Mesodermal cell (in vitro differentiated cells): ENCODE results near the gene CD300LG. TPM values are rescaled to one million over a fixed set of nuclear protein-coding genes. Genes with fewer than 3 reads are reported as not detected.
"Not testable (repeated sequence)": the region's sequence is repeated elsewhere in the genome, so short reads cannot be mapped to it uniquely, and the experiment has no call there.

Experiments
- H3K27ac ChIP-seq: 2 replicates; pipeline ENCODE4 v1.7.0; 2013; ENCODE audit warnings: mild to moderate bottlenecking, low read depth, low read length, moderate library complexity; ENCODE audit not compliant: severe bottlenecking
- H3K36me3 ChIP-seq: 2 replicates; pipeline ENCODE4 v1.7.1; 2013; ENCODE audit warnings: mild to moderate bottlenecking, low read length, moderate library complexity; ENCODE audit not compliant: control insufficient read depth, insufficient read depth
- H3K4me1 ChIP-seq: one replicate; pipeline ENCODE4 v1.7.1; 2013; ENCODE audit warnings: mild to moderate bottlenecking, low read length; ENCODE audit not compliant: insufficient read depth, control insufficient read depth, poor library complexity, severe bottlenecking
- H3K4me3 ChIP-seq: 2 replicates; pipeline ENCODE4 v1.7.0; 2013; ENCODE audit warnings: low read length, control low read depth, mild to moderate bottlenecking; ENCODE audit not compliant: insufficient read depth, poor library complexity, severe bottlenecking; ENCODE audit errors: extremely low read depth
- H3K9me3 ChIP-seq: 2 replicates; pipeline ENCODE4 v1.7.1; 2013; ENCODE audit warnings: mild to moderate bottlenecking, low read length, moderate library complexity; ENCODE audit not compliant: control insufficient read depth
- WGBS, 2 experiments: methylation state at CpG; one replicate each; pipeline ENCODE4 v1.1.5; 2013; ENCODE audit warnings: missing lambda C conversion rate in 2 of 2; ENCODE audit not compliant: insufficient coverage in 2 of 2; 5-methylcytosine and 5-hydroxymethylcytosine counted together
- polyA plus RNA-seq, 2 experiments: library from polyadenylated mRNA; stranded (reverse); fragments of 50-300 nt; gene quantifications; one replicate each; pipeline ENCODE4 v1.2.3, GENCODE V29; 2013

Gene CD300LG, protein sequence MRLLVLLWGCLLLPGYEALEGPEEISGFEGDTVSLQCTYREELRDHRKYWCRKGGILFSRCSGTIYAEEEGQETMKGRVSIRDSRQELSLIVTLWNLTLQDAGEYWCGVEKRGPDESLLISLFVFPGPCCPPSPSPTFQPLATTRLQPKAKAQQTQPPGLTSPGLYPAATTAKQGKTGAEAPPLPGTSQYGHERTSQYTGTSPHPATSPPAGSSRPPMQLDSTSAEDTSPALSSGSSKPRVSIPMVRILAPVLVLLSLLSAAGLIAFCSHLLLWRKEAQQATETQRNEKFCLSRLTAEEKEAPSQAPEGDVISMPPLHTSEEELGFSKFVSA
- 2.4 TPM for polyA plus RNA-seq (2013, experiment 1 of 2)
- 1.3 TPM for polyA plus RNA-seq (2013, experiment 2 of 2)

DNA sequence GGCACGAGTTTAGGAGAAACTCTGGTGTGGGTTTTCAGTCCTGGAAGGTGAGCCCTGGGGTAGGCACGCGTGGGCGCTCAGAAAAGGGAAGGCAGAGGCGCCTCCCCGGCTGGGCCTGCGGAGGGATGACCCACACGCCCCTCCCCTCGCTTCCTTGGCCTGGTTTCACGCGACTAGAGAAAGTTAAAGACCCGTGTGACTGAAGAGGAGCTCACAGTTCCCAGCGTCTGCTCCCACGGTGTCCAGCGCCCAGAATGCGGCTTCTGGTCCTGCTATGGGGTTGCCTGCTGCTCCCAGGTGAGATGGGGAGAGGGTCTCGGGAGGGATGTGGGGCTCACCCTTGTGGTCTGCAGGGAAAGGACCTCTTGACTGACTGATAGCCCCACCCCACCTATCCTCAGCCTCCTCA, at the start of gene CD300LG:
CD300LG (plus strand) TSS at position 214 of the 409 bp plus-strand sequence; CDS start at position 255, 41 bp downstream.
- no peak within 1 kb of the TSS for H3K27ac ChIP-seq
- WGBS, 2 experiments: 55% methylated on average over 15 to 16 of the region's 17 CpGs
- no peaks in the 10 kb centered on the region for H3K36me3 ChIP-seq
- H3K9me3 ChIP-seq: no peaks in the 10 kb centered on the region
- no peaks in the 10 kb centered on the region for H3K4me1 ChIP-seq
- no peak within 1 kb of the TSS for H3K4me3 ChIP-seq

DNA sequence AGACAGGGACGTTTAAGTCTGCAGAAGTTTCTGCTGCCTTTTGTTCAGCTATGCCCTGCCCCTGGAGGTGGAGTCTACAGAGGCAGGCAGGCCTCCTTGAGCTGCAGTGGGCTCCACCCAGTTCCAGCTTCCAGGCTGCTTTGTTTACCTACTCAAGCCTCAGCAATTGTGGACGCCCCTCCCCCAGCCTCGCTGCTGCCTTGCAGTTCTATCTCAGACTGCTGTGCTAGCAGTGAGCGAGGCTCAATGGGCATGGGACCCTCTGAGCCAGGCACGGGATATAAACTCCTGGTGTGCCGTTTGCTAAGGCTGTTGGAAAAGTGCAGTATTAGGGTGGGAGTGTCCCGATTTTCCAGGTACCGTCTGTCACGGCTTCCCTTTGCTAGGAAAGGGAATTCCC, 49.0 kb upstream of the CD300LG start:
- 88 to 98% methylated on average over 8 of the region's 9 CpGs for WGBS, 2 experiments
- not testable (repeated sequence) for H3K4me1 ChIP-seq, H3K36me3 ChIP-seq, H3K27ac ChIP-seq, H3K4me3 ChIP-seq, H3K9me3 ChIP-seq

DNA sequence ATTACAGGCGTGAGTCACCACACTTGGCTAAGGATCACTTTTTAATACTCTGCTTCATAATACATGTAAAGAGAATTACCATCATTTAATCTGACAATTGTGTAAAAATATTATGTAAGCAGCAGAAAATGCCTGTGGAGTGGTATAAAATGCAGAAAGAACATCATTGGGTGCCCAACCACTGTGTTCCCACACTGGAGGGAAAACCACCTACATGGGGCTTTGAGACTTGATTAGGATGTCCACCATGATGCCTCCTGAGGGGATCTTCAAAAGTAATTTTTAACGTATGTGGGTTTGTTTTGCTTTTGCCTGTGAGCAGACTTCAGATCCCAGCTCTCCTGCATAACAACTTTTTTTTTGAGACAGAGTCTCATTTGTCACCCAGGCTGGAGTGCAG, 47.9 kb upstream of the CD300LG start:
- WGBS, 2 experiments: 100% methylated on average over 1 of the region's 2 CpGs
- H3K9me3 ChIP-seq: peaks cover 3% of the 10 kb centered on the region
- H3K27ac ChIP-seq: no peak overlapping the region
- no peaks in the 10 kb centered on the region for H3K4me1 ChIP-seq
- H3K36me3 ChIP-seq: no peaks in the 10 kb centered on the region
- no peak overlapping the region for H3K4me3 ChIP-seq

DNA sequence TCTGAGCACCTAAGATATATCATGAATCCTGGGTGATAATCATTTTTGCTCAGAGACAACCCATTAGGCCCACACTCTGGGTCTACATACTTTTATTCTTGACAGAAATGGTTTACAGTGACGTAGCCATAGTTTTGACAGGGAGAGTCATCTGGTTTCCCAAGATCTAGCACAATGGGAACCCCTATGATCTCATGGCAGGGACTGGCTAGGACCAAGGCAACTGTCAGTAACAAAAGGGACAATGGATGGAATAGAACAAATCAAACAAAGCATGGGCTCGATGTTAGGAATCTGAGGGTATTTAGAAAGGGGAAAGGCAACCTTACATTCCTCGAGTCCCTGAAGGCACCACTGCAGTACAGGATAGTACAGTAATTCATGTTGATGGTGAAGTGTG, 46.2 kb upstream of the CD300LG start:
- no peaks in the 10 kb centered on the region for H3K4me1 ChIP-seq
- no peak overlapping the region for H3K4me3 ChIP-seq
- WGBS, 2 experiments: 84 to 100% methylated on average over 3 of the region's 3 CpGs
- no peaks in the 10 kb centered on the region for H3K36me3 ChIP-seq
- no peak overlapping the region for H3K27ac ChIP-seq
- H3K9me3 ChIP-seq: peaks cover 3% of the 10 kb centered on the region

DNA sequence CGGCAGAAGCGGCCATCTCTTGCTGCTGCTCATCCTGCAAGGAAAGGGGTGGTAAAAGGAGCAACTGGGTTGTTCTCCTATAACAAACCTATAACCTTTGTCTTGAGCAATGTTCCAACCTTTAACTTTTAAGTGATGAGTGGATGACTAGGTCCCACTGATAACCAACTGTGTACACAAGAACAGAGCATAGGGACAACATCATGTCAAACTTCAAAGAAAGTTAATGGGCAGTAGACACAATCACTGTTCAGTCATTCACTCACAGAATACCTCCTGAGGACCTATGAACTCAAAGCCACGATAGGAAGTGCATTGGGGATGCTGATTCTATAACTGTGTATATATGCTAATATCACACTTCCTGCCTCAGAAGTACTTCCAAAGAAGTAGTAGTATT, 45.1 kb upstream of the CD300LG start:
- H3K4me1 ChIP-seq: no peaks in the 10 kb centered on the region
- H3K27ac ChIP-seq: no peak overlapping the region
- no peaks in the 10 kb centered on the region for H3K36me3 ChIP-seq
- no peak overlapping the region for H3K4me3 ChIP-seq
- WGBS, 2 experiments: 100% methylated on average over 2 of the region's 3 CpGs
- peaks cover 3% of the 10 kb centered on the region for H3K9me3 ChIP-seq

DNA sequence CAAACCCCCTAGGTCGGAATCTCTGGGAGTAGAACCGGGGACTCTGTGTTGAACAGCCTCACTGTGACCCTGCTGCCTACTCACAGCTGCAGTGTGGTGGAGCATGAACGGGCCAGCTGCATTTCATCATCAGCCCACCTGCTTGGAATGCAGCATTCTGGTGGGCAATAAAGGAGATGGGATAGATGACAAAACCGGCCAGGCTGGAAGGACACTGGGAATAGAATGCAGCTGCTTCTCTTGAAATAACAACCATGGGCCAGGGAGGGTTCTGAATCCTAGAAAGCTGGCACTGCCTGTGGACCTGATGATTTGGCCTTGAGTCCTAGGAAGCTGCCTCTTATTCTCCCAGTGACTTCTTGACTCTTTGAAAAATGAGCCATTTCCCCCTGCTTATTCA, 43.2 kb upstream of the CD300LG start:
- Histone ChIP-seq H3K36me3 (peaks cover 5% of the 10 kb centered on the region), H3K4me3 (no peak overlapping the region), H3K9me3 (no peaks in the 10 kb centered on the region), H3K27ac (no peak overlapping the region), H3K4me1 (peaks cover 4% of the 10 kb centered on the region)
- 40 to 57% methylated on average over 4 of the region's 4 CpGs for WGBS, 2 experiments

DNA sequence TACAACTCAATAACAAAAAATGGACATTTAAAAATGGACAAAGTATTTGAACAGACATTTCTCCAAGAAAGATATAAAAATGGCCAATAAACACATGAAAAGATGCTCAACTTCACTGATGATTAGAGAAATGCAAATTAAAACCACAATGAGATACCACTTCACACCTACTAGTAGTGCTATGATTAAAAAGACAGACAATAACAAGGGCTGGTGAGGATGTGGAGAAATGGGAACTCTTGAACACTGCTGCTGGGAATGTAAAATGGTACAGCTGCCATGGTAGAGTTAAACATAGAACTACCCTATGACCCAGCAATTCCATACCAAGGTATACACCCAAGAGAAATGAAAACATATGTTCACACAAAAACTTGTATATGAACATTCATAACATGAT, 41.9 kb upstream of the CD300LG start:
- Histone ChIP-seq H3K9me3 (no peaks in the 10 kb centered on the region), H3K27ac (no peak overlapping the region), H3K4me1 (peaks cover 4% of the 10 kb centered on the region), H3K4me3 (no peak overlapping the region), H3K36me3 (peaks cover 6% of the 10 kb centered on the region)

DNA sequence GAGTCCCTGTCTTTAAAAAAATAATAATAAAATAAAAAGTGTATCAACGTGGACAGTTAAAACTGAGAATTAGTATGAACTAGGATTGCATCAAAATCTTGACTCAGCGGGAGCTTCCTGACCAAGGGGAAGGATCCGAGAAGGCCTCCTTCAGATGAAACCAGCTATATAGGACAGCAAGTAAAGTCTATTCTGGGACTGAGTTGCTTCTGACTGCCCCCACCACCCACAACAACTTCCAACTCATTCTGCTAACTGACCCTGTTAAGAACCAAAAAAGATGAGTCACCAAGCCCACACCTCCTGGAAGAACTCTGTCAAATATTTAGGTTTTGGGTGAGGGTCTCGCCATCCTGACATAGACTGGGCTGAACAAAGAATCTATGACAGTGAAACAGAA, 38.9 kb upstream of the CD300LG start:
- WGBS, 2 experiments: 100% methylated on average over 2 of the region's 4 CpGs
- Histone ChIP-seq H3K4me1 (peaks cover 4% of the 10 kb centered on the region), H3K27ac (no peak overlapping the region), H3K4me3 (no peak overlapping the region), H3K36me3 (peaks cover 14% of the 10 kb centered on the region), H3K9me3 (no peaks in the 10 kb centered on the region)

DNA sequence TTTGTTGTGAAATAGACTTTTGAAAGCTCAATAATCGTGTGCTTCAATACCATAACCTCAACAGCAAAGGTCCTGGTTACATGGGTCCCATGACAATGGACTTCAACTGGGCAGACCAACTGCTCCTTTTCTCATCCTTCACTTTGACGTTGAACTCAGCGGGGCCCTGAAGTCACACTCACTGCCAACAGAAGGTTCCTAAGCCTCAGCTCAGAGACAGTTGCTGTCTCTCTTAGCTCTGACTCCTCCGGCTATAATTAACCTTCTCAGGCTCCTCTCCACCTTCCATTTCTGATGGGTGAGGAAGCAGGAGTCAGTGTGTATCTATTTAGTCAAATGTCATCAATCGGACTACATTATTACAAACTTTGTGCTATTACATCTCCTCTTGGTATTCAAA, 37.9 kb upstream of the CD300LG start:
- no peaks in the 10 kb centered on the region for H3K9me3 ChIP-seq
- WGBS, 2 experiments: 83% methylated on average over 3 of the region's 5 CpGs; no CpG with 5 or more reads in 1 of the 2 experiments
- H3K4me3 ChIP-seq: no peak overlapping the region
- no peak overlapping the region for H3K27ac ChIP-seq
- peaks cover 7% of the 10 kb centered on the region for H3K4me1 ChIP-seq
- H3K36me3 ChIP-seq: peaks cover 14% of the 10 kb centered on the region

DNA sequence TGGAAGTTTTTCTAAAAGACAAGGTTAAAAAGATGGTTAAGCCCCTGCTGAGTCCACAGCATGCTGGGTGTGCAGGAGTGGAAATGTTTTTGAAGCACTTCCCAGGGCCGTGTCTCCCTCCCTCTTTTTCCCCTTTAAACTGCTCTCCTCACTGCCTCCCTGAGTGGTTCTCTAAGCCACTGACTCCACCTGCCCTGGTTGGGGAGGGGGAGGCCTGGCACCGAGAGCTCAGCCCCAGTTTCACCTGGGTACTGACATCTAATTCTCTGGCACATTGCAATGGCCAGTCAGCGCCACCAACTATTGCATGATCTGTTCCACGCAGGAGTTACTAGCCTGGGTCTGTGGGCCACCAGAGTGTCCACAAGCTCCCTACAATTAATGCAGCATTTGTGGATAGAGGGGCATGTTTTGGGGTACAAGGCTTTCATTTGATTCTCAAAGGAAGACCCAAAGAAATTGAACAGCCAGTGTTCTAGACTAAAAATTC, 36.7 kb upstream of the CD300LG start:
- Histone ChIP-seq H3K36me3 (peaks cover 14% of the 10 kb centered on the region), H3K4me1 (peaks cover 17% of the 10 kb centered on the region), H3K9me3 (no peaks in the 10 kb centered on the region), H3K4me3 (no peak overlapping the region), H3K27ac (no peak overlapping the region)
- WGBS, 2 experiments: 81 to 90% methylated on average over 3 to 4 of the region's 4 CpGs

DNA sequence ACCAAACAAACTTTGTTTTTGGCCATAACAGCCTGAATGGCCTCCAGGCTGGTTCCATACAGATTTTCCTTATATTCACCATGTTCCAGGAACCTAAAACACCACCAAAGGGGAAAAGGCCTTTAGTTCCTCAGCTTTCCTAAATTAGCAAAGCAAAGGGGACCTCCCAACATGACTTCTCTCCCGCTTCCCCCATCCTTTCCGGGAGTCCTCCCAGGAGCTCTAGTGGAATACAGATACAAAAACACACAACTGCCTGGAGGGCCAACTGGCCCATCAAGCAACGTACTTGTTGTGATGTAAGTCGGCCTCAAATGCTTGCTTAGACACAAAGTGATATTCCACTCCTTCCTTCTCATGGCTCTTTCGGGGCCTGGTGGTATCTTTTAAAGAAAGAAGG, 36.2 kb upstream of the CD300LG start:
- Histone ChIP-seq H3K4me1 (peaks cover 18% of the 10 kb centered on the region), H3K4me3 (no peak overlapping the region), H3K27ac (no peak overlapping the region), H3K36me3 (peaks cover 14% of the 10 kb centered on the region), H3K9me3 (no peaks in the 10 kb centered on the region)
- WGBS, 2 experiments: 74 to 100% methylated on average over 1 to 4 of the region's 5 CpGs
